ENCODE results near the gene CABP1. TPM values are rescaled to one million over a fixed set of nuclear protein-coding genes. Genes with fewer than 3 reads are reported as not detected.

Gene CABP1
- total and polyA plus RNA-seq, 2 donors (not counting 3 experiments of a cell fraction or from before 2014, with no cell fraction given), result 0.07 to 0.31 TPM

GRCh38 chr12:120668091-120668867 lies 27.9 kb downstream of the CABP1 start:
- H3K27ac ChIP-seq (ENCODE audit: insufficient read depth, low read depth, low read length), result no peak overlapping the region
- TF ChIP-seq MAX (IDR thresholded peaks at IDR 0.05; ENCODE audit: insufficient read depth, insufficient read length), result no peak
- no peak overlapping the region for H3K4me3 ChIP-seq (replicated peaks in 1 of 3; ENCODE audit: insufficient read depth in 1 of 3, low read depth in 1 of 3, low read length in 3 of 3)
- DNase-seq (ENCODE audit: low read depth, low spot score) (no peak), FAIRE-seq (no peak)
- H3K4me1 ChIP-seq (ENCODE audit: control insufficient read depth, extremely low read depth, insufficient read depth, low read length), result no peaks in the 10 kb centered on the region
- BruUV-seq (replicated peaks), result no TSS peak
- CTCF ChIA-PET, result interaction anchor here (0.8 to 3.3 kb wide), 3 partner anchors 10 to 19 kb away, joined by 3 to 13 read pairs (median 5); no protein-coding TSS in a partner anchor
- POLR2A ChIA-PET, result no interaction called here
- H3K36me3 ChIP-seq (ENCODE audit: control insufficient read depth in 2 of 2, extremely low read depth in 1 of 2, insufficient read depth in 2 of 2, low read length in 2 of 2), result no peaks in the 10 kb centered on the region
- H3K9me1 ChIP-seq (replicated peaks; ENCODE audit: control insufficient read depth, extremely low read depth, insufficient read depth, low read length), result no peaks in the 10 kb centered on the region
- no peaks in the 10 kb centered on the region for H3K9me3 ChIP-seq (replicated peaks; ENCODE audit: control insufficient read depth, insufficient read depth, low read length)
- no peak overlapping the region for H3K9ac ChIP-seq (replicated peaks; ENCODE audit: extremely low read depth, insufficient read depth, low read length)
- H2AFZ ChIP-seq (ENCODE audit: low read depth, low read length), result no peak overlapping the region
- dilution Hi-C loops (cut with MboI; ENCODE audit: extremely low pct_ligation_motif_present, low sequenced_read_pairs) (no loop called here), intact Hi-C loops (cut with micrococcal nuclease) (no loop called here)
- no peaks in the 10 kb centered on the region for H4K20me1 ChIP-seq (replicated peaks; ENCODE audit: control insufficient read depth, extremely low read depth, insufficient read depth, low read length)
- no peaks in the 10 kb centered on the region for H3K79me2 ChIP-seq (ENCODE audit: control insufficient read depth, insufficient read depth, low read length)
- H3K27me3 ChIP-seq (ENCODE audit: control insufficient read depth in 2 of 2, insufficient read depth in 2 of 2, low read length in 2 of 2), result no peaks in the 10 kb centered on the region
- no peak overlapping the region for H3K4me2 ChIP-seq (ENCODE audit: insufficient read depth, low read length)

DNA sequence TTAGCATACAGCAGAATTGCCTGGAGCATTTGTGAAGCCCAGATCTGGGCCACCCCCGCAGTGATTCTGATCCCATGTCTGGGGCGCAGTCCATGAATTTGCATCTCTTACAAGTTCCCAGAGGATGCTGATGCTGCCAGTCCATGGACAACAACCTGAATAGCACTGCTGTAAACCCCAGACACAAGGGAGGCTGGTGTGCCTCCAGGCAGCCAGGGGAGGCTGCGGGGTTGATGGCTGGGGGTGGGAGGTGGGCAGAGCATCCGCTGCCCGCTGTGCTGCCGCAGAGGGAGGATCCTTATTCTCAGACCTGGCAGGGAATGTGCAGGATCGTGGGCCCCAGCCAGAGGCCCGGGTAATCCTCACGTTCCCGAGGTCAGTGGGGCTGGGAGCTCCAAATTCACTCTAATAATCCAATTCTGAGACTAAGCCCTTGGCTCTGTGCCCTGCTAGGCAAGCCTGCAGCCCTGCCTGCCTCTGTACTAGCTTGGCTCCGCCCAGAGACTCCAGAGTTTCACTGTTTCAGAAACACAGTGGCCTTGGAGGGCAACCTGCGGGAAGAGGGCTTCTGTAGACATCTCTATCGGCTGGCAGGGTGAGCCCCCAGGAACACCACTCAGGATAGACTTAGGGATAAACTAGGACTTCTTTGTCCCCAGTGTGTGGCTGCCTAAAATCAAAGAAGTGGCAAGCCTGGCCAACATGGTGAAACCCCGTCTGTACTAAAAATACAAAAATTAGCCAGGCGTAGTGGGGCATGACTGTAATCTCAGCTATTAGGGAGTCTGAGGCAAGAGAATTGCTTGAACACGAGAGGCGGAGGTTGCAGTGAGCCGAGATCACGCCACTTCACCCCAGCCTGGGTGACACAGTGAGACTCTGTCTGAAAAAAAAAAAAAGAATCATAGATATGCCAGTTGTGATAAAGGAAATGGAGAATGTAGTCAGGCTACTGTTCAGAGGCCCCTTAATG lies 28.7 kb downstream of the CABP1 start:
- dilution Hi-C loops (cut with MboI; ENCODE audit: extremely low pct_ligation_motif_present, low sequenced_read_pairs), result no loop called here
- H3K36me3 ChIP-seq (ENCODE audit: control insufficient read depth in 2 of 2, extremely low read depth in 1 of 2, insufficient read depth in 2 of 2, low read length in 2 of 2), result no peaks in the 10 kb centered on the region
- no peaks in the 10 kb centered on the region for H3K4me1 ChIP-seq (ENCODE audit: control insufficient read depth, extremely low read depth, insufficient read depth, low read length)
- no peak overlapping the region for H3K4me3 ChIP-seq (replicated peaks in 1 of 3; ENCODE audit: insufficient read depth in 1 of 3, low read depth in 1 of 3, low read length in 3 of 3)
- no peak overlapping the region for H3K4me2 ChIP-seq (ENCODE audit: insufficient read depth, low read length)
- BruUV-seq (replicated peaks), result no TSS peak
- H3K9ac ChIP-seq (replicated peaks; ENCODE audit: extremely low read depth, insufficient read depth, low read length), result no peak overlapping the region
- intact Hi-C loops (cut with micrococcal nuclease), result no loop called here
- ChIA-PET POLR2A (no interaction called here), CTCF (interaction anchor here (1.4 to 3.3 kb wide), 3 partner anchors 9 to 22 kb away, joined by 5 to 13 read pairs (median 5); no protein-coding TSS in a partner anchor)
- no peaks in the 10 kb centered on the region for H3K9me3 ChIP-seq (replicated peaks; ENCODE audit: control insufficient read depth, insufficient read depth, low read length)
- no peaks in the 10 kb centered on the region for H3K27me3 ChIP-seq (ENCODE audit: control insufficient read depth in 2 of 2, insufficient read depth in 2 of 2, low read length in 2 of 2)
- H3K79me2 ChIP-seq (ENCODE audit: control insufficient read depth, insufficient read depth, low read length), result no peaks in the 10 kb centered on the region
- H3K9me1 ChIP-seq (replicated peaks; ENCODE audit: control insufficient read depth, extremely low read depth, insufficient read depth, low read length), result no peaks in the 10 kb centered on the region
- no peak for TF ChIP-seq FOS (IDR thresholded peaks at IDR 0.05; ENCODE audit: borderline replicate concordance, insufficient read depth, low read length)
- TF ChIP-seq EZH2 (IDR thresholded peaks at IDR 0.05; ENCODE audit: borderline replicate concordance, low read depth, low read length, severe bottlenecking), result no peak
- no peak for TF ChIP-seq JUN (IDR thresholded peaks at IDR 0.05; ENCODE audit: borderline replicate concordance, insufficient read depth, insufficient read length, low read depth)
- TF ChIP-seq MYC (IDR thresholded peaks at IDR 0.05; ENCODE audit: low read depth, low read length), result no peak
- TF ChIP-seq POLR2AphosphoS5 (IDR thresholded peaks at IDR 0.05; ENCODE audit: insufficient read depth, low read depth, low read length), result no peak
- no peak for TF ChIP-seq GATA2 (IDR thresholded peaks at IDR 0.05; ENCODE audit: insufficient read depth, insufficient read length, low read depth, low read length)
- TF ChIP-seq MAX (IDR thresholded peaks at IDR 0.05; ENCODE audit: insufficient read depth, insufficient read length), result no peak
- TF ChIP-seq POLR2A (IDR thresholded peaks at IDR 0.05; ENCODE audit: low read depth, low read length), result no peak
- TF ChIP-seq CTCF (IDR thresholded peaks at IDR 0.05; ENCODE audit: extremely low read depth in 1 of 2, insufficient read depth in 1 of 2, low read depth in 1 of 2, low read length in 2 of 2), result no peak
- FAIRE-seq (no peak), DNase-seq (ENCODE audit: low read depth, low spot score) (no peak)
- no peak overlapping the region for H3K27ac ChIP-seq (ENCODE audit: insufficient read depth, low read depth, low read length)
- no peaks in the 10 kb centered on the region for H4K20me1 ChIP-seq (replicated peaks; ENCODE audit: control insufficient read depth, extremely low read depth, insufficient read depth, low read length)
- no peak overlapping the region for H2AFZ ChIP-seq (ENCODE audit: low read depth, low read length)

Data from endothelial cell of umbilical vein (primary cell).